CD4-positive, alpha-beta T cell treated with Interleukin-6 for 4 hours (primary cell): ENCODE data around the gene H1-8.
"Not testable (repeated sequence)": the region's sequence is repeated elsewhere in the genome, so short reads cannot be mapped to it uniquely, and the experiment has no call there.

Experiments
- DNase-seq: peaks from one replicate; pipeline ENCODE4 v3.0.0-alpha.2; 2020; ENCODE audit warnings: mixed read lengths

H1-8 gene

DNA sequence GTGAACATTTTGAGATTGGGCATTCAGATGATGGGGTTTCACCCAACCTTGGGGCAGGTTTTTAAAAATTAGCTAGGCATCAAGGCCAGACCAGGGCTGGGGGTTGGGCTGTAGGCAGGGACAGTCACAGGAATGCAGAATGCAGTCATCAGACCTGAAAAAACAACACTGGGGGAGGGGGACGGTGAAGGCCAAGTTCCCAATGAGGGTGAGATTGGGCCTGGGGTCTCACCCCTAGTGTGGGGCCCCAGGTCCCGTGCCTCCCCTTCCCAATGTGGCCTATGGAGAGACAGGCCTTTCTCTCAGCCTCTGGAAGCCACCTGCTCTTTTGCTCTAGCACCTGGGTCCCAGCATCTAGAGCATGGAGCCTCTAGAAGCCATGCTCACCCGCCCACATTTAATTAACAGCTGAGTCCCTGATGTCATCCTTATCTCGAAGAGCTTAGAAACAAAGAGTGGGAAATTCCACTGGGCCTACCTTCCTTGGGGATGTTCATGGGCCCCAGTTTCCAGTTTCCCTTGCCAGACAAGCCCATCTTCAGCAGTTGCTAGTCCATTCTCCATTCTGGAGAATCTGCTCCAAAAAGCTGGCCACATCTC, 8.4 kb upstream of the H1-8 start:
- DNase-seq: no peak

DNA sequence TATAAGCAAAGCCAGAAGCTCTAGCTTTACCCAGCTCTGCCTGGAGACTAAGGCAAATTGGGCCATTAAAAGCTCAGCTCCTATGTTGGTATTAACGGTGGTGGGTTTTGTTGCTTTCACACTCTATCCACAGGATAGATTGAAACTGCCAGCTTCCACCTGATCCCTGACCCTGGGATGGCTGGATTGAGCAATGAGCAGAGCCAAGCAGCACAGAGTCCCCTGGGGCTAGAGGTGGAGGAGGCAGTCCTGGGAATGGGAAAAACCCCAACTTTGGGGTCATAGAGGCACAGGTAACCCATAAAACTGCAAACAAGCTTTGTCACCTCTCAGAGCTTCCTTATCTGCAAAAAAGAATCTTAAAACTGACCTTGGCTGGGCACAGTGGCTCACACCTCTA, 7.9 kb upstream of the H1-8 start:
- no peak for DNase-seq

GRCh38 chr3:129536374-129536667, 6.7 kb upstream of the H1-8 start:
- DNase-seq: no peak

DNA sequence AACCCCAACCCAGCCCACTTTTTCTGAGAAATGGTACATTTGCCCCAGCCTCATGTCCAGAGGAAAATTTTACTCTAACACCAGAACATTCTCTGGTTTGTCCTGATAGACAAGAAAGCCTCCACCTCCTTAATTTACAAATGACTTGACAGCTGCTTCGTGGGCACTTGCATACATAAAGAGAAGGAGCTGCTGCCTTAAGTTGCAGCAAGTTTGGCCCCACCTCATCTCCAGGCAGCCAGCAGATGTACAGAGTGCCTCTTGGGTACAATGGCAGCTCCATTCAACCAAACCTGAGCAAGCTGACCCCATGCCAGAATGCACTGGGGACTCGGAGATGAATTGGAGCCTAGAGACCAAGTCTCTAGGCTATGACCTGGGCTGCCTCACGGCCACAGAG, 6.2 kb upstream of the H1-8 start:
- DNase-seq: no peak

DNA sequence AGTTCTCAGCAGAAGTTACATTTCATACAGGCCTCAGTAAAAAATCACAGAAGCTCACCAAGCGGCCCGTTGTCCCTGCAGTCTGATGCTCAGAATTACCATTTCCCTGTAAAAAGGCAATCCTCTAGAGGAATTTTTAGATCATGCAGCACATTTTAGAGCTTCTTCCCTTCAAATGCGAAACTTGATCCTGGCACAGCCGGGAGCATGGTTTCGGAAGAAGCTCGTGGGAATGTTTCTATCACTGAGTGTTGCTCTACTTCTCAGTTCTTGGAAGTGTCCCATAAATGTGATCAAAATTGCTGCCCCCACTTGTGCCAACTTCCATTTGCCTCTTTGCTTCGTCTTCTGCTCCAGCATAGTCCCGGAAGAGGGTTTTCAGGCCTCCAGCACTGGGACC, 3.8 kb upstream of the H1-8 start:
- no peak for DNase-seq

DNA sequence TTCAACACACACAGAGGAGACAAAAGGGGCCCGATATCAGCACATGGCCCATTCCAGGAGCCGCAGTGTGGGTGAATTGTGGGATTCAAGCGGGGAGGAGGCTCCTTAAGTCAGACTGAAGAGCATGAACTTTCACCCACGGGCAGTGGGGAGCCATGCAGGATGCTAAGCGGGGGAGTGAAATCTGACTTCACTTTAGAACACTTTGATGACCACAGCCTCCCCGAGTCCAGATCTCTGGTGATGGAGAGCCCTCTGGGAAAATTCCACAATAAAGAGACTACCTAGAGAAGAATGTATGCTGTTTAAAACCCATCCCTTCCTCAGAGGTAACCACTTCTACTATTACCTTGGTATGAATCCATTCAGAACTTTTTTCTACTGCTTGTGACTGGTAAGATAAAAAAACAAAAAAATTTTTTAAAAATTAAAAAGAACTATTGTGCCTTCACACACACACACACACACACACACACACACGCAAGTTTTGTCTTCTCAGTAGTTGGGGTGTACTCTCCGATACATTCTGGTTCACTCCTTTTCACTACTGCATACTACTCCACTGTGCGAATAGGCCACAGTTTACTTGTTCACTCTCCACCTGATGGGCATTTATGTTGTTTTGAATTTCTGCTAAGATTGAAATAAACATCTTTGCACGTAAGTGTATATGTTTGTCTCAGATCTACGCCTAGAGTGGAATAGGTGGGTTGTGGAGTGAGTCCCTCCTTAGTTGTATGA, 2.0 kb upstream of the H1-8 start:
- no peak for DNase-seq

GRCh38 chr3:129542747-129543146, 228 bp upstream of the H1-8 start:
- DNase-seq: no peak

GRCh38 chr3:129543999-129544398, 1.0 kb downstream of the H1-8 start:
- no peak for DNase-seq

DNA sequence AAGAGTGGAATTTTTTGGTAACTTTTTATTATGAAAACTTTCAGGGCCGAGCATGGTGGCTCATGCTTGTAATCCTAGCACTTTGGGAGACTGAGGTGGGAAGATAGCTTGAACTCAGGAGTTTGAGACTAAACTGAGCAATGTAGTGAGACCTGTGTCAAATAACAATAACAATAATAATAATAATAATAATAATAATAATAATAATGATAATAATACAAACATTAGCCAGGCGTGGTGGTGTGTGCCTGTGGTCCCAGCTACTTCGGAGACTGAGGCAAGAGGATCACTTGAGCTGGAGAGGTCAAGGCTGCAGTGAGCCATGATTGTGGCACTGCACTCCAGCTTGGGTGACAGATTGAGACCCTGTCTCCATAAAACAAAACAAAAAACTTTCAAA, 3.0 kb downstream of the H1-8 start:
- DNase-seq: not testable (repeated sequence)

- DNase-seq: no peak
Measured at GRCh38 chr3:129547241-129547640, 4.3 kb downstream of the H1-8 start.

DNA sequence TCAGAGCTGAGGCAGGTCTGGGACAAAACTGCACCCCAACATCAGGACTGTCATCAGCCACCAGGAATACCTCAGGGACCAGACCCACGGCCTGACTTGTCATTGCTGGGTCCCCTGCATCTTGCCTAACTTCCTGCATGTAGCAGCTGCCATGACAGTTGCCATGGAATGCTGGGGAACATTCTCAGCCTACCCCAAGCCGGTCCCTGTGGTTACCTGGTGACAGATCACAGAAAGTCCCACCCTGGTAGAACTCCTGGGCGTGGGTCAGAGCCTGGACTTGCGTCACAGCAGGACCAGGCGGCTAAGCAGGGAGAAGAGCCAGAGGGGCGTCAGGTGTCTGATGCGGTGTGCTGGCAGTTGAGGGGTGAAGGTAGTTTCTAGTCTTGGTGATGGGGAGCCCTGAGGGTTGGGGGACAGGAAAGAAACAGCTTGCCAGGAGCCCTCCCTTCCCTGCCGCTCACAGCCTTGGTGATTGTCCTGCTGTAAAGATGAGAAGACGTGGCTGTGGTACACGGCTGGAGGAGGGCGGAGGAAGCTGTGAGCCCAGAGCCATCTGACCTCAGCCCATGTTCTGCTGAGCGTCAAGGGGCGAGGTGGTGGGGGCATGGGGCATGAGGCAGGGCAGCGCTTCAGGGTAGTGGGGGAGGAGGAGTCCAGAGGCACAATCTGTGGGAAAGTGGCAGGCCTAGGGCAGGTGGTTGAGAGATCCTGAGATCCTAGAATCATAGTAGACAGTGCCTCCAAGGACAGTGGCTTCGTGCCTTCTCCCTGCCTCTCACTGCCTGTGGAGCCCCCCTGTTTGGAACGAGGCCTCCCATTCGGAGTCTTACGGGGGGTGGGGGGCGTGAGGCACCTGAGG, 5.4 kb downstream of the H1-8 start:
- no peak for DNase-seq

DNA sequence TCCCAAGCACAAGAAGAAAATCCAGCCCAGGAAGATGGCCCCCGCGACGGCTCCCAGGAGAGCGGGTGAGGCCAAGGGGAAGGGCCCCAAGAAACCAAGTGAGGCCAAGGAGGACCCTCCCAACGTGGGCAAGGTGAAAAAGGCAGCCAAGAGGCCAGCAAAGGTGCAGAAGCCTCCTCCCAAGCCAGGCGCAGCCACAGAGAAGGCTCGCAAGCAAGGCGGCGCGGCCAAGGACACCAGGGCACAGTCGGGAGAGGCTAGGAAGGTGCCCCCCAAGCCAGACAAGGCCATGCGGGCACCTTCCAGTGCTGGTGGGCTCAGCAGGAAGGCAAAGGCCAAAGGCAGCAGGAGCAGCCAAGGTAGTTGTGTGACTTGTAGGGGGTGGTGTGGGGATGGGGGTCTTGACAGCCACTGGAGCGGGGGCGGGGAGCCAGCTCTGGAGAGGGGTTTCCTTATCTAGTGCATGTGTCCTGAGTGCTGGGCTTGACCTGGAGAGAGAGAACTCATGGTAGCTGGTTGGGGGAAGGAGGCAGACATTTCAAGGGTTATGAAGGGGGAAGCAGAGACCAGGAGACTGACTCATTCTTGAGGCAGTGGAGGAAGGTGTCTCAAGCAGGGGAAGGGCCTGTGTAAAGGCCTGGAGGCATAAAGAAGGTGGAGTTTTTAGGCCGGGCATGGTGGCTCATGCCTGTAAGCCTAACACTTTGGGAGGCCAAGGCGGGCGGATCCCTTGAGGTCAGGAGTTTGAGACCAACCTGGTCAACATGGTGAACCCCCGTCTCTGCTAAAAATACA, 6.2 kb downstream of the H1-8 start:
- DNase-seq: no peak

GRCh38 chr3:129549805-129550204, 6.8 kb downstream of the H1-8 start:
- no peak for DNase-seq

DNA sequence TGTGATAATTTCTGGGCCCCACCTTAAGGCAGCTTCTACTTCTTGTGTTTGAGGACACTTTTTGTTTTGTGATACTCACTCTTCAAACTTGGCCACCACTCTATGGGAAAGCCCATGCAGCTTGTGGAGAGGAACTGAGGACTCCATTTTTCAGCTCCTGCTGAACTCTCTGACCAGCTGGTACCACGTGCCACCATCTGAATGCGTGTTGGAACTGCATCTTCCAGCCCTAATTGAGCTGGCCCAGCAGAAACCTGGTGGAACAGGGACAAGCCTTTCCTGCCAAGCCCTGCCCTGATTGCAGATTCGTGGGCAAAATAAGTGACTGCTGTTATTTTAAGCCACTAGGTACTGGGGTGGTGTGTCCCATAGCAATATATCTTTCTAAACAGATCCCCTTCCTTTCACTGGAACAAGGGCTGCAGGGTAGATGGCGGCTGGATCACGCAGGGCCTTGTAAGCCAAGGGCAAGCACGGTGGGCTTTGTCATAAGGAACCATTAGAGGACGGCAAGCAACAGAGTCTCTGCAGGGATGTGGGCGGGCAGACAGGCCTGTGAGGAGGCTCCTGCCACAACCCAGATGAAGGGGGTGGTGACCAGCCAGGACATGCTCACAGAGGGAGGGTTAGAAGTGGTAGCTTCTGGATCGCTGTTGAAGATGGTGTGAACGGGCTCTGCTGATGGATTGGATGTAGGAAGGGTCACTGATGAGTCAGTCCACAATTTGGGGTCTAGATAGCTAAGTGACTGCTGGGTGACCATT, 9.5 kb downstream of the H1-8 start:
- DNase-seq: no peak

- DNase-seq: no peak
Measured at GRCh38 chr3:129553171-129553570, 10.2 kb downstream of the H1-8 start.

DNA sequence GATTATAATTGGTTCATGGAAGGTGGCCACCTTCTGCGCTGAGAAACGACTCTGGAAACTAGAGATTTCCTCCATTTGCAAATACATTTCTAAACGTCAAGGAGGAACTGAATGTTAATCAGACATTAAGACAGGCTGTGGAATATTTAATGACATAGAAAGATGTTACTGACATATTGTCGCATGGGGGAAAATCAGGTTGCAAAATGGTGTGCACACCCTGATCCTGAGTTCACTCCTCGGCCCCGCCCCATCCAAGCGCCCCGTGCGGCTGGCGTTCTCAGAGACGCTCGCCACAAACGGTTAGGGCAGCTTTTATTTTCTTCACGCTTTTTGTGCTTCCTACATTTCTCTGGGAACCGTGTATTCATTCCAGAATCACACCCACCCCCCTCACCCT, 10.7 kb downstream of the H1-8 start:
- DNase-seq: peak; percentile 28

- DNase-seq: no peak
Measured at GRCh38 chr3:129554356-129555152, 11.6 kb downstream of the H1-8 start.

- DNase-seq: no peak
Measured at GRCh38 chr3:129555153-129555550, 12.2 kb downstream of the H1-8 start.

GRCh38 chr3:129555616-129556357, 12.8 kb downstream of the H1-8 start:
- DNase-seq: no peak

DNA sequence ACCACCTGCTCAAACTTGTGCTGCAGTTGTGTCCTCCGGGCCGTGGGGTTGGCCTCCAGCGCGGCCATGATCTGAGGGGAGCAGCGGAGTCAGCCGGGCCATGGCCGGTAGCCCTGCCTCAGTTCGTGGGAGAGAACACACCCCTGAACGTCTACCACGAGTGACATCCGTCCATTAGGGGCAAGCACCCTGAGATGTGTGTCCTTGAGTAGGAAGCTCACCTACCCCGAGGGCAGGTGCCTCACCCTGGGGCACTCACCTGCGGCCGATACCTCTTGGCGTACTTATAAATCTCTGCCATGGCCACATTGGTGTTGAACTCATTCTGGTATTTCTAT, 13.4 kb downstream of the H1-8 start:
- no peak for DNase-seq
